GM19099 (cell line): ENCODE results near the gene CTNNBL1.

Source experiments
- POLR2A ChIP-seq: IDR thresholded peaks from 3 replicates; pipeline ENCODE4 v1.6.1; 2011; ENCODE audit warnings: low read depth; ENCODE audit not compliant: insufficient read length; ENCODE audit errors: extremely low read depth

Gene CTNNBL1

GRCh38 chr20:37776526-37776925 is 82.7 kb downstream of the CTNNBL1 start:
- TF ChIP-seq POLR2A, result no peak

- no peak for TF ChIP-seq POLR2A
Measured at GRCh38 chr20:37777012-37777950, 83.5 kb downstream of the CTNNBL1 start.

- no peak for TF ChIP-seq POLR2A
Measured at GRCh38 chr20:37777988-37778659, 84.3 kb downstream of the CTNNBL1 start.

- no peak for TF ChIP-seq POLR2A
Measured at GRCh38 chr20:37781626-37782025, 87.8 kb downstream of the CTNNBL1 start.

- no peak for TF ChIP-seq POLR2A
Measured at GRCh38 chr20:37786043-37786442, 92.2 kb downstream of the CTNNBL1 start.

GRCh38 chr20:37789408-37789807 is 95.6 kb downstream of the CTNNBL1 start:
- TF ChIP-seq POLR2A, result no peak

GRCh38 chr20:37790900-37791299 is 97.1 kb downstream of the CTNNBL1 start:
- TF ChIP-seq POLR2A, result no peak

- no peak for TF ChIP-seq POLR2A
Measured at GRCh38 chr20:37796121-37796520, 102.3 kb downstream of the CTNNBL1 start.

- no peak for TF ChIP-seq POLR2A
Measured at GRCh38 chr20:37796733-37797132, 102.9 kb downstream of the CTNNBL1 start.

GRCh38 chr20:37797669-37798175 is 103.9 kb downstream of the CTNNBL1 start:
- TF ChIP-seq POLR2A, result no peak

- no peak for TF ChIP-seq POLR2A
Measured at GRCh38 chr20:37798312-37798711, 104.5 kb downstream of the CTNNBL1 start.

- no peak for TF ChIP-seq POLR2A
Measured at GRCh38 chr20:37800618-37801017, 106.8 kb downstream of the CTNNBL1 start.

- no peak for TF ChIP-seq POLR2A
Measured at GRCh38 chr20:37801921-37802320, 108.1 kb downstream of the CTNNBL1 start.

GRCh38 chr20:37803438-37804307 is 109.8 kb downstream of the CTNNBL1 start:
- TF ChIP-seq POLR2A, result no peak

GRCh38 chr20:37804584-37805566 is 111.0 kb downstream of the CTNNBL1 start:
- no peak for TF ChIP-seq POLR2A
